Renal cortex interstitium (tissue), 11 donors: ENCODE results near the gene ANKRD62. TPM values are rescaled to one million over a fixed set of nuclear protein-coding genes. Genes with fewer than 3 reads are reported as not detected.
"Not testable (repeated sequence)": the region's sequence is repeated elsewhere in the genome, so short reads cannot be mapped to it uniquely, and the experiment has no call there.

Source experiments
- DNase-seq, 11 donors: peaks; one replicate each; pipeline ENCODE4 v3.0.0-alpha.2; 2013; ENCODE audit warnings: low read depth in 9 of 11, low spot score in 4 of 11; ENCODE audit errors: extremely low read depth in 1 of 11
- polyA plus RNA-seq, 3 donors: library from polyadenylated mRNA; unstranded; fragments of 120-200 nt; gene quantifications; one replicate each; pipeline ENCODE4 v1.2.1, GENCODE V29; 2013; ENCODE audit not compliant: insufficient read length in 3 of 3

ANKRD62 gene
- polyA plus RNA-seq, 3 donors = 0.08 to 0.11 TPM; not detected in 1

DNA sequence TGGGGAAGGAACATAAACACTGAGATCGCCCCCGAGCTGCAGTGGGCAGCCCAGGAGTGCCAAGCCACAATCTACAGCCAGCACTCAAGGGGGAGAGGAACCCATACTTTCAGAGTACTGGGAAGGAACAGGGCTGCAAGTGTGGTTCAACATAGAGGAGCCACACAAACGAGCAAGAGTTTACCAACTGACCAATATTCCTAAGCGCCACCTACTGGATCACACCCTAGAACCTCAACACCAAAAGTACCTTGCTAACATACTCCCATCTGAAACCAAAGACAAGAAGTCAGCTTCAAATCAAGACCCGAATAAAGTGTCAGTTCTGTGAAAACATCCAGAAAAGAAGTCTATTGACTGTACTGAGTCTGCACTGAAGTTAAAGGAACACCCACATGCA lies 55.8 kb downstream of the ANKRD62 start:
- not testable (repeated sequence) for DNase-seq

DNA sequence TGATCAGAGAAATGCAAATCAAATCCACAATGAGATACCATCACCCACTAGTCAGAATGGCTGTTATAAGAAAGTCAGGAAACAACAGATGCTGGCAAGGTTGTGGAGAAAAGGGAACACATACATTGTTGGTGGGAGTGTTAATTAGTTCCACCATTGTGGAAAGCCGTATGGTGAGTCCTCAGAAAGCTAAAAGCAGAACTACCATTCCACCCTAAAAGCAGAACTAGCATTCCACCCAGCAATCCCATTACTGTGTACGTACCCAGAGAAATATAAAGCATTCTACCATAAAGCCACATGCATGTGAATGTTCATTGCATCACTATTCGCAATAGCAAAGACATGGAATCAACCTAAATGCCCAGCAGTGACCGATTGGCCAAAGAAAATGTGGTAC lies 60.7 kb downstream of the ANKRD62 start:
- DNase-seq = no peak

DNA sequence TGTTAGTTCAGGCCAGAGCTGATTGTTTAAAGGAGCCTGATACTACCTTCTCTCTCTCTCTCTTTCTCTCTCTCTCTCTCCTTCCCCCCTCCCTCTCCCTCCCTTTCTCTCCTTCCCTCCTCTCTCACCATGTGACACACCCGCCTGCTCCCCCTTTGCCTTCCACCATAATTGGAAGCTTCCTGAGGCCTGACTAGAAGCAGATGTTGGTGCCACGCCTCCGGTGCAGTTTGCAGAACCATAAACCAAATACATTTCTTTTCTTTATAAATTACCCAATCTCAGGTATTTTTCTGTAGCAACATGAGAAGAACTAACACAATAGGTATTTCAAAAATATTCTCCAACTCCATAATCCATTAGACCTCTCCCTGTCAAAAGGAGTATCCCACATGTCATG lies 62.4 kb downstream of the ANKRD62 start:
- no peak for DNase-seq

DNA sequence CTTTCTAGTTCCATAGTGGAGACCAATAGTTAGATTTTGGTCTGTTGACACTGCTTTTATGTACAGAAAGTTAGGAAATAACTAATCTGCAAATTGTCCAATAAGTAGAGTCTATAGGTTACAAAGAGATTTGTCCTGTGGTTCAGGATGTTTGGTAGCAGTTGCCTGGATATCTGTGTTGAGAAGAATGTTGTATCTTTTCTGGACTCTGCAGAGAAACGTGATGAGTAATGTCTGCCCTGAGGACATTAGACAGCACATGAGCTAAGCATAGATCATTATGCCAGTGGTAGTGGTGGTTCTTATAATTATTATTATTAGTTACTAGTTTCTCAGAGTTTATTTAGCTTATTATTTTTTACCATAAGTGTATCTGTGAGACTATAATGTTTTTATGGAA lies 65.8 kb downstream of the ANKRD62 start:
- DNase-seq = no peak

DNA sequence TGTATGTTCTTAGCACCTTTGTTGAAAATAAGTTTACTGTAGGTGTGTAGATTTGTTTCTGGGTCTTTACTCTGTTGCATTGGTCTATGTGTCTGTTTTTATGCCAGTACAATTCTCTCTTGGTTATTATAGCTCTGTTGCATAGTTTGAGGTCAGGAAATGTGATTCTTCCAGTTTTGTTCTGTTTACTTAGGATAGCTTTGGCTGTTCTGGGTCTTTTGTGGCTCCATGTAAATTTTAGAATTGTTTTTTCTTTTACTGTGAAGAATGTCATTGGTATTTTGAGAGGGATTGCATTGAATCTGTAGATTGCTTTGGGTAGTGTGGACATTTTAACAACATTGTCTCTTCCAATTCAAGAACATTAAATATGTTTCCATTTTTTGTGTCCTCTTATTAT lies 69.1 kb downstream of the ANKRD62 start:
- no peak for DNase-seq

DNA sequence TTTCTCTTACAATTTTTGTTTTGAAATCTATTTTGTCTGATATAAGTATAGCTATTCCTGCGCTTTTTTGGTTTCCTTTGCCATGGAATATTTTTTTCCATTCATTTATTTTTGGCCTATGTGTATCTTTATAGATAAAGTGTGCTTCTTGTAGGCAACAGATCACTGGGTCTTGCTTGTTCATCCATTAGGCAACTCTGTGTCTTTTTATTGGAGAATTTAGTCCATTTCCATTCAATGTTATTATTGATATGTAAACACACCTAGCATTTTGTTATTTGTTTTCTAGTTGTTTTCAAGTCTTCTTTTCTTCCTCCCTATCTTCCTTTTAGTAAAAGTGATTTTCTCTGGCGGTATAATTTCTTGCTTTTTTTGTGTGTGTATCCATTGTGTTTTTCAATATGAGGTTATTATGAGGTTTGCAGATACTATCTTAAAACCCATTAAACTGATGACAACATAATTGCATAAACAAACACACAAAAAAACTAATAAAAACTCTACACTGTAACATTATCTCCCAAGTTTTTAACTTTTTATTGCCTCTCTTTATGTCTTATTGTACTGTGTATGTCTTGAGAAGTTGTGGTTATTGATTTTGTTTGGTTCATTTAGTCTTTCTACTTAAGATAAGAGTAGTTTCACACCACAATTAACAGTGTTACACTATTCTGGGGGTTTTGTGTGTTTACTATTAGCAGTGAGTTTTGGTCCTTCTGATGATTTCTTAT lies 71.6 kb downstream of the ANKRD62 start:
- no peak for DNase-seq

Other genes starting within 250 kb of the ANKRD62 start
- gene CHMP1B, start 242.4 kb upstream of the ANKRD62 start, polyA plus RNA-seq = 10 to 100 TPM; 47.0 to 58.4 (median 49.1) TPM
- 10 to 100 TPM; 40.1 to 55.4 (median 40.6) TPM for gene MPPE1, start 185.5 kb upstream of the ANKRD62 start, polyA plus RNA-seq
- gene IMPA2, start 112.3 kb upstream of the ANKRD62 start, polyA plus RNA-seq = 100 to 1,000 TPM in 1 of 3 donors, 10 to 100 TPM in 2; 92.3 to 128 (median 97.2) TPM
- not detected for gene CIDEA, start 160.5 kb downstream of the ANKRD62 start, polyA plus RNA-seq
- gene TUBB6, start 214.4 kb downstream of the ANKRD62 start, polyA plus RNA-seq = 10 to 100 TPM; 45.1 to 77.6 (median 60.6) TPM